DMS79 treated with DMSO at 0.1 percent for 48 hours (cell line): ENCODE data around the gene PPFIBP2.

Experiments
- DNase-seq: peaks from one replicate; lab custom pipeline; 2025; lab: John Stamatoyannopoulos, UW

Gene PPFIBP2

GRCh38 chr11:7577291-7578190 is 63.7 kb downstream of the PPFIBP2 start:
- peak; percentile 30 for DNase-seq

DNA sequence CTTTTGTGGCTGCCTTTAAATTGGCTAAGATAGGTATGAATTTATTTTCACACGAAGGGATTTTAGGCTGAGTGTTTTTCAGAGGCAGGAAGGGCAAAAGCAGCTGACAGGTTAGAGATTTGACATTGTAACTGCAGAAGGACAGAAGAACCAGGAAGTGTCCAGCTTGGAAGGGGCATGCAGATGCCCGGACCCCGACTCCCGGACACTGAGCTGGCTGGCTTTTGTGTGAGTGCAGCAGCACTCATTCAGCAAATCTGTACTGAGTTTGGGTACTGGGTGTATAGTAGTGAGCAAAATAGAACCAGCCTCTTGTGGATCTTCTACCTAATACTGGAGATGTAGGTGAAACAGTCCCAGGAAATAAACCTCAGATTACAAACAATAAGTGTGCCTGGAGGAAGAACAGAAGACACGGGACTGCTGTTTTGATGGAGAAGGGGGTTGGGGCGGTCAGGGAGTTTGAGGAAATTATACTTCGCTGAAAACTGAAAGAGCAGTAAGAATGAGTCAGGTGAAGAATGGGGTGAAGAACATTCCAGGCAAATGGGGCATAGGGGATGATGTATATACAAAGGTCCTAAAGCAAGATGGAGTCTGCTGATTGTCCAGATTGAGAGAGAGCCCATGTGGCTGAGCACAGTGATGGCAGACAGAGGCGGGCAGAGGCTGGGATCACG is 64.6 kb downstream of the PPFIBP2 start:
- no peak for DNase-seq

GRCh38 chr11:7579361-7579791 is 65.6 kb downstream of the PPFIBP2 start:
- no peak for DNase-seq

- no peak for DNase-seq
These were observed 67.3 kb downstream of the PPFIBP2 start for GRCh38 chr11:7581021-7581590.

GRCh38 chr11:7582338-7582985 is 68.7 kb downstream of the PPFIBP2 start:
- DNase-seq: no peak

- no peak for DNase-seq
These were observed 69.4 kb downstream of the PPFIBP2 start for GRCh38 chr11:7583248-7583647.

- DNase-seq: no peak
These were observed 71.1 kb downstream of the PPFIBP2 start for GRCh38 chr11:7584910-7585309.

- DNase-seq: no peak
These were observed 72.0 kb downstream of the PPFIBP2 start for GRCh38 chr11:7585816-7586215.

- DNase-seq: no peak
These were observed 72.6 kb downstream of the PPFIBP2 start for GRCh38 chr11:7586376-7586775.

- no peak for DNase-seq
These were observed 73.9 kb downstream of the PPFIBP2 start for GRCh38 chr11:7587712-7588111.

- no peak for DNase-seq
These were observed 76.1 kb downstream of the PPFIBP2 start for GRCh38 chr11:7589861-7590260.

DNA sequence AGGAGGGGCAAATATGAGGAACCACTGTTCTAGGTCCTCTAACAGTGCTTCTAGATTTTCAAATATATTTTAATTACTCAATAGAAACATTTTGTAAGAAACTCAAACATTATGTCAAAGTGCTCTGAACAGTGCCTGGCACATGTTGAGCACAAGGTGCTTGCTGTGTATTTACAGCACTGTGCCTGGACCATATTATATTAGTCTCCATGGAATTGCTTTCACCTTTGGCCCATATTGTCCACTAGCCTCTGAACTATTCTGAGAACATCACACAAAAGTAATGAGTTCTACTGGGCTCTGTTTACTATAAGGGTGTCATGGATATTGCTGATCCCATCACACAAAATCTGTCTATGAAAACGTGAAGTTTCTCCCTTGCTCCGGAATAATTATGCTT is 76.7 kb downstream of the PPFIBP2 start:
- DNase-seq: no peak

- no peak for DNase-seq
These were observed 77.5 kb downstream of the PPFIBP2 start for GRCh38 chr11:7591107-7591894.

- no peak for DNase-seq
These were observed 78.2 kb downstream of the PPFIBP2 start for GRCh38 chr11:7591987-7592386.

- no peak for DNase-seq
These were observed 78.9 kb downstream of the PPFIBP2 start for GRCh38 chr11:7592711-7593110.

GRCh38 chr11:7593481-7593880 is 79.7 kb downstream of the PPFIBP2 start:
- no peak for DNase-seq

GRCh38 chr11:7595016-7595866 is 81.4 kb downstream of the PPFIBP2 start:
- DNase-seq: peak; percentile 22

DNA sequence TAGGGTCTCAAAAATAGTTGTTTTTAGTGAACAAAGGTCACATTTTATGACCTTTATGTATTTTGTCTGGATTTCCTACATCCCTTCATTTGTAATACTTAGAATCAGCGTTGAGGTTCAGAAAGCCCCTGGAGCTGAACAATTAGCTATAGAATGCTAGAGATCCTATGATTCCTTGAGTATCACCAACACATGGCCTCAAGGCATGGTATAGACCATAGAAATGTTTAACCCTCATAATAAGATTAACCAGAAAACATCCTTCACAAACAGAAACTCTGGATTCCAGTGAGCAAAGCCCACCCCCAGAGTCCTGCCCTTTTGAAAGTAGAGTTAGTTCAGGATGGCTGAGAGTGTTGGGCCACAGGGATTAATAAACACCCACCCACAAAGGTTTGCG is 82.2 kb downstream of the PPFIBP2 start:
- DNase-seq: no peak

- DNase-seq: peak; percentile 95
These were observed 83.2 kb downstream of the PPFIBP2 start for GRCh38 chr11:7596975-7597391.

- peak; percentile 97 for DNase-seq
These were observed 83.8 kb downstream of the PPFIBP2 start for GRCh38 chr11:7597620-7598019.

- no peak for DNase-seq
These were observed 85.4 kb downstream of the PPFIBP2 start for GRCh38 chr11:7599209-7599608.
